Measurements from ENCODE around the gene RHOU. TPM values are rescaled to one million over a fixed set of nuclear protein-coding genes. Genes with fewer than 3 reads are reported as not detected.

Gene RHOU
- total RNA-seq, 1 donor from 2014 or later = 67.0 TPM

GRCh38 chr1:228747301-228747935 is 12.1 kb downstream of the RHOU start:
- Mint-ChIP-seq H3K4me3 (no peak overlapping the region), H3K27me3 (ENCODE audit: insufficient read depth, low read depth) (peaks cover 3% of the 10 kb centered on the region), H3K9me3 (no peaks in the 10 kb centered on the region), H3K4me1 (peaks cover 3% of the 10 kb centered on the region), H3K27ac (no peak overlapping the region), H3K36me3 (peaks cover 23% of the 10 kb centered on the region)
- H3K4me1 ChIP-seq = no peaks in the 10 kb centered on the region
- H3K79me2 ChIP-seq (ENCODE audit: low read depth) = peaks cover 12% of the 10 kb centered on the region
- DNase-seq (ENCODE audit: low spot score) = no peak
- no peaks in the 10 kb centered on the region for H3K9me3 ChIP-seq (ENCODE audit: low read depth)
- peaks cover 25% of the 10 kb centered on the region for H4K20me1 ChIP-seq (ENCODE audit: low read depth)
- no peak overlapping the region for H3K4me3 ChIP-seq
- H3K4me2 ChIP-seq = no peak overlapping the region
- TF ChIP-seq EZH2phosphoT487 (IDR thresholded peaks at IDR 0.05) = no peak
- no peak for TF ChIP-seq EZH2 (IDR thresholded peaks at IDR 0.05)
- TF ChIP-seq CTCF (IDR thresholded peaks at IDR 0.05) = no peak
- H3K27me3 ChIP-seq = no peaks in the 10 kb centered on the region
- H2AFZ ChIP-seq (replicated peaks) = no peak overlapping the region
- H3K27ac ChIP-seq = no peak overlapping the region
- H3K36me3 ChIP-seq = no peaks in the 10 kb centered on the region
- peaks cover 24% of the 10 kb centered on the region for H3F3A ChIP-seq (ENCODE audit: low read depth)
- no peak overlapping the region for H3K9ac ChIP-seq

DNA sequence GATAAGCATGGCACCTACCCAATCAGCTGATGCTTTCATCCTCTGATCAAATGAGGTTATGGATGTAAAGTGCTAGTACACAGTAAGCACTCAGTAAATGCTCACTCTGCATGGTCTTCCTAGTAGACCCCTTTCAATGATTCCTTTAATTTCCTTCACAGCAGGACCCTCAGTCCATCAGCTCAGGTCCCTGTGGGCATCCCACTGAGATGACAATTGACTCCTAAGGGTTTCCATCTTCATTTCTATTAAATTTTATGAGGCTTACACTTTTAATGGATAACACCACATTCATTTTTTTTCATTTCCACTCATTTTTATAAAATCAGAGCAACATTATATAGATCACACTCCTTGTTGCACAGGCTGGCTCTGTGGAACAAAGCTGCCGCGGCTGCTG is 12.8 kb downstream of the RHOU start:
- H3K36me3 Mint-ChIP-seq = peaks cover 19% of the 10 kb centered on the region
- Histone ChIP-seq H3K36me3 (no peaks in the 10 kb centered on the region), H3K9ac (no peak overlapping the region), H3K9me3 (ENCODE audit: low read depth) (no peaks in the 10 kb centered on the region), H3K4me2 (no peak overlapping the region), H3K79me2 (ENCODE audit: low read depth) (peaks cover 5% of the 10 kb centered on the region), H3K27me3 (no peaks in the 10 kb centered on the region), H4K20me1 (ENCODE audit: low read depth) (peaks cover 20% of the 10 kb centered on the region), H2AFZ (replicated peaks) (no peak overlapping the region), H3K4me1 (no peaks in the 10 kb centered on the region), H3K27ac (no peak overlapping the region), H3K4me3 (no peak overlapping the region), H3F3A (ENCODE audit: low read depth) (peaks cover 24% of the 10 kb centered on the region)
- TF ChIP-seq EZH2 (IDR thresholded peaks at IDR 0.05) = no peak
- TF ChIP-seq CTCF (IDR thresholded peaks at IDR 0.05) = no peak
- TF ChIP-seq EZH2phosphoT487 (IDR thresholded peaks at IDR 0.05) = no peak
- peaks cover 3% of the 10 kb centered on the region for H3K4me1 Mint-ChIP-seq
- no peak overlapping the region for H3K27ac Mint-ChIP-seq
- no peak for DNase-seq (ENCODE audit: low spot score)
- no peak overlapping the region for H3K4me3 Mint-ChIP-seq
- H3K9me3 Mint-ChIP-seq = no peaks in the 10 kb centered on the region
- H3K27me3 Mint-ChIP-seq (ENCODE audit: insufficient read depth, low read depth) = peaks cover 3% of the 10 kb centered on the region

GRCh38 chr1:228748431-228748830 is 13.2 kb downstream of the RHOU start:
- H3K4me2 ChIP-seq = no peak overlapping the region
- no peaks in the 10 kb centered on the region for H3K36me3 ChIP-seq
- no peak overlapping the region for H3K4me3 ChIP-seq
- H3K79me2 ChIP-seq (ENCODE audit: low read depth) = peaks cover 1% of the 10 kb centered on the region
- DNase-seq (ENCODE audit: low spot score) = no peak
- no peak overlapping the region for H3K9ac ChIP-seq
- peaks cover 16% of the 10 kb centered on the region for H4K20me1 ChIP-seq (ENCODE audit: low read depth)
- H3K27me3 Mint-ChIP-seq (ENCODE audit: insufficient read depth, low read depth) = peaks cover 3% of the 10 kb centered on the region
- TF ChIP-seq CTCF (IDR thresholded peaks at IDR 0.05) (no peak), EZH2phosphoT487 (IDR thresholded peaks at IDR 0.05) (no peak), EZH2 (IDR thresholded peaks at IDR 0.05) (no peak)
- H3K36me3 Mint-ChIP-seq = peaks cover 15% of the 10 kb centered on the region
- H3K9me3 Mint-ChIP-seq = no peaks in the 10 kb centered on the region
- H3K4me1 Mint-ChIP-seq = peaks cover 3% of the 10 kb centered on the region
- H3K4me1 ChIP-seq = no peaks in the 10 kb centered on the region
- H3F3A ChIP-seq (ENCODE audit: low read depth) = peaks cover 24% of the 10 kb centered on the region
- H3K27ac ChIP-seq = no peak overlapping the region
- no peaks in the 10 kb centered on the region for H3K9me3 ChIP-seq (ENCODE audit: low read depth)
- H3K4me3 Mint-ChIP-seq = no peak overlapping the region
- H3K27ac Mint-ChIP-seq = no peak overlapping the region
- no peaks in the 10 kb centered on the region for H3K27me3 ChIP-seq
- H2AFZ ChIP-seq (replicated peaks) = no peak overlapping the region

Data from neural progenitor cell (in vitro differentiated cells).